ENCODE data around the gene NTM.

GRCh38 chr11:131579932-131580387 is 209.5 kb downstream of the NTM start:
- TF ChIP-seq CTCF (IDR thresholded peaks at IDR 0.05), result no peak
- no peak for TF ChIP-seq POLR2A (IDR thresholded peaks at IDR 0.05)

Data from uterus (tissue), 2 donors.